ENCODE results near the gene SLC2A6. TPM values are rescaled to one million over a fixed set of nuclear protein-coding genes. Genes with fewer than 3 reads are reported as not detected.

Gene SLC2A6
- total and polyA plus RNA-seq, 10 of the 15 experiments (the other 5 are each of a cell fraction or from before 2014, with no cell fraction given) = 1.1 to 37.9 (median 18.3) TPM

DNA sequence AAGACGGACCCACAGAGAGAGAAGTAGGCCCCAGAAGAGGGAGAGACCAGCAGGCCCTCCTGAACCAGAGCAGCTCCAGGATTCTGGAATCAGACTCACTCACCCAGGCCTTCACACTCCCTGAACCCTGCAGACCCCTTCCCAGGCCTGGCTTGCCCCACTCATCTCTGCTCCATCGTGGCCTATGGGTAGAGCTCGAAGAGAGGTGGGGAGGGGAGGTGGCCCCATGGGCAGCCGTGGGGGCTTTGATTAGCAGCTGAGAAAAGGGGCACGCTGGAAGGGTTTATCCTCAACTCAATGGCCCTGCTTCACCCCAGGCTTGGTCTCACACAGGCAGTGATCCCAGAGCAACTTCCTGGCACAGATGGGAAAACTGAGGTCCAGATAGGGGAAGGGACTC, 45.2 kb upstream of the SLC2A6 start (continued):
- TF ChIP-seq, protein P1, sequence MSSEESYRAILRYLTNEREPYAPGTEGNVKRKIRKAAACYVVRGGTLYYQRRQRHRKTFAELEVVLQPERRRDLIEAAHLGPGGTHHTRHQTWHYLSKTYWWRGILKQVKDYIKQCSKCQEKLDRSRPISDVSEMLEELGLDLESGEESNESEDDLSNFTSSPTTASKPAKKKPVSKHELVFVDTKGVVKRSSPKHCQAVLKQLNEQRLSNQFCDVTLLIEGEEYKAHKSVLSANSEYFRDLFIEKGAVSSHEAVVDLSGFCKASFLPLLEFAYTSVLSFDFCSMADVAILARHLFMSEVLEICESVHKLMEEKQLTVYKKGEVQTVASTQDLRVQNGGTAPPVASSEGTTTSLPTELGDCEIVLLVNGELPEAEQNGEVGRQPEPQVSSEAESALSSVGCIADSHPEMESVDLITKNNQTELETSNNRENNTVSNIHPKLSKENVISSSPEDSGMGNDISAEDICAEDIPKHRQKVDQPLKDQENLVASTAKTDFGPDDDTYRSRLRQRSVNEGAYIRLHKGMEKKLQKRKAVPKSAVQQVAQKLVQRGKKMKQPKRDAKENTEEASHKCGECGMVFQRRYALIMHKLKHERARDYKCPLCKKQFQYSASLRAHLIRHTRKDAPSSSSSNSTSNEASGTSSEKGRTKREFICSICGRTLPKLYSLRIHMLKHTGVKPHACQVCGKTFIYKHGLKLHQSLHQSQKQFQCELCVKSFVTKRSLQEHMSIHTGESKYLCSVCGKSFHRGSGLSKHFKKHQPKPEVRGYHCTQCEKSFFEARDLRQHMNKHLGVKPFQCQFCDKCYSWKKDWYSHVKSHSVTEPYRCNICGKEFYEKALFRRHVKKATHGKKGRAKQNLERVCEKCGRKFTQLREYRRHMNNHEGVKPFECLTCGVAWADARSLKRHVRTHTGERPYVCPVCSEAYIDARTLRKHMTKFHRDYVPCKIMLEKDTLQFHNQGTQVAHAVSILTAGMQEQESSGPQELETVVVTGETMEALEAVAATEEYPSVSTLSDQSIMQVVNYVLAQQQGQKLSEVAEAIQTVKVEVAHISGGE (CRISPR knock-in tag; IDR thresholded peaks at IDR 0.05) = no peak
- TF ChIP-seq SREBF2 (IDR thresholded peaks at IDR 0.05; ENCODE audit: low read length) (no peak), STAT3 (IDR thresholded peaks at IDR 0.05; ENCODE audit: low read depth, low read length) (no peak), ETV6 (conservative IDR thresholded peaks at IDR 0.05 in 1 of 2, IDR thresholded peaks at IDR 0.05 in 1 of 2; ENCODE audit: borderline replicate concordance in 1 of 2, low read depth in 1 of 2) (no peak), HDAC2 (IDR thresholded peaks at IDR 0.05) (no peak), CHD2 (IDR thresholded peaks at IDR 0.05; ENCODE audit: borderline replicate concordance, low read depth, low read length) (no peak)
- TF ChIP-seq, protein P2, sequence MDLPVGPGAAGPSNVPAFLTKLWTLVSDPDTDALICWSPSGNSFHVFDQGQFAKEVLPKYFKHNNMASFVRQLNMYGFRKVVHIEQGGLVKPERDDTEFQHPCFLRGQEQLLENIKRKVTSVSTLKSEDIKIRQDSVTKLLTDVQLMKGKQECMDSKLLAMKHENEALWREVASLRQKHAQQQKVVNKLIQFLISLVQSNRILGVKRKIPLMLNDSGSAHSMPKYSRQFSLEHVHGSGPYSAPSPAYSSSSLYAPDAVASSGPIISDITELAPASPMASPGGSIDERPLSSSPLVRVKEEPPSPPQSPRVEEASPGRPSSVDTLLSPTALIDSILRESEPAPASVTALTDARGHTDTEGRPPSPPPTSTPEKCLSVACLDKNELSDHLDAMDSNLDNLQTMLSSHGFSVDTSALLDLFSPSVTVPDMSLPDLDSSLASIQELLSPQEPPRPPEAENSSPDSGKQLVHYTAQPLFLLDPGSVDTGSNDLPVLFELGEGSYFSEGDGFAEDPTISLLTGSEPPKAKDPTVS (IDR thresholded peaks at IDR 0.05; ENCODE audit: low read depth, low read length) = no peak
- TF ChIP-seq, protein P3, sequence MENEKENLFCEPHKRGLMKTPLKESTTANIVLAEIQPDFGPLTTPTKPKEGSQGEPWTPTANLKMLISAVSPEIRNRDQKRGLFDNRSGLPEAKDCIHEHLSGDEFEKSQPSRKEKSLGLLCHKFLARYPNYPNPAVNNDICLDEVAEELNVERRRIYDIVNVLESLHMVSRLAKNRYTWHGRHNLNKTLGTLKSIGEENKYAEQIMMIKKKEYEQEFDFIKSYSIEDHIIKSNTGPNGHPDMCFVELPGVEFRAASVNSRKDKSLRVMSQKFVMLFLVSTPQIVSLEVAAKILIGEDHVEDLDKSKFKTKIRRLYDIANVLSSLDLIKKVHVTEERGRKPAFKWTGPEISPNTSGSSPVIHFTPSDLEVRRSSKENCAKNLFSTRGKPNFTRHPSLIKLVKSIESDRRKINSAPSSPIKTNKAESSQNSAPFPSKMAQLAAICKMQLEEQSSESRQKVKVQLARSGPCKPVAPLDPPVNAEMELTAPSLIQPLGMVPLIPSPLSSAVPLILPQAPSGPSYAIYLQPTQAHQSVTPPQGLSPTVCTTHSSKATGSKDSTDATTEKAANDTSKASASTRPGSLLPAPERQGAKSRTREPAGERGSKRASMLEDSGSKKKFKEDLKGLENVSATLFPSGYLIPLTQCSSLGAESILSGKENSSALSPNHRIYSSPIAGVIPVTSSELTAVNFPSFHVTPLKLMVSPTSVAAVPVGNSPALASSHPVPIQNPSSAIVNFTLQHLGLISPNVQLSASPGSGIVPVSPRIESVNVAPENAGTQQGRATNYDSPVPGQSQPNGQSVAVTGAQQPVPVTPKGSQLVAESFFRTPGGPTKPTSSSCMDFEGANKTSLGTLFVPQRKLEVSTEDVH (IDR thresholded peaks at IDR 0.05; ENCODE audit: low read depth, partially characterized antibody) = no peak
